Measurements from ENCODE around the gene PARD6B. TPM values are rescaled to one million over a fixed set of nuclear protein-coding genes. Genes with fewer than 3 reads are reported as not detected.
"Not testable (repeated sequence)": the region's sequence is repeated elsewhere in the genome, so short reads cannot be mapped to it uniquely, and the experiment has no call there.

Gene PARD6B
- polyA plus RNA-seq, 1 donor, result 10.9 TPM

DNA sequence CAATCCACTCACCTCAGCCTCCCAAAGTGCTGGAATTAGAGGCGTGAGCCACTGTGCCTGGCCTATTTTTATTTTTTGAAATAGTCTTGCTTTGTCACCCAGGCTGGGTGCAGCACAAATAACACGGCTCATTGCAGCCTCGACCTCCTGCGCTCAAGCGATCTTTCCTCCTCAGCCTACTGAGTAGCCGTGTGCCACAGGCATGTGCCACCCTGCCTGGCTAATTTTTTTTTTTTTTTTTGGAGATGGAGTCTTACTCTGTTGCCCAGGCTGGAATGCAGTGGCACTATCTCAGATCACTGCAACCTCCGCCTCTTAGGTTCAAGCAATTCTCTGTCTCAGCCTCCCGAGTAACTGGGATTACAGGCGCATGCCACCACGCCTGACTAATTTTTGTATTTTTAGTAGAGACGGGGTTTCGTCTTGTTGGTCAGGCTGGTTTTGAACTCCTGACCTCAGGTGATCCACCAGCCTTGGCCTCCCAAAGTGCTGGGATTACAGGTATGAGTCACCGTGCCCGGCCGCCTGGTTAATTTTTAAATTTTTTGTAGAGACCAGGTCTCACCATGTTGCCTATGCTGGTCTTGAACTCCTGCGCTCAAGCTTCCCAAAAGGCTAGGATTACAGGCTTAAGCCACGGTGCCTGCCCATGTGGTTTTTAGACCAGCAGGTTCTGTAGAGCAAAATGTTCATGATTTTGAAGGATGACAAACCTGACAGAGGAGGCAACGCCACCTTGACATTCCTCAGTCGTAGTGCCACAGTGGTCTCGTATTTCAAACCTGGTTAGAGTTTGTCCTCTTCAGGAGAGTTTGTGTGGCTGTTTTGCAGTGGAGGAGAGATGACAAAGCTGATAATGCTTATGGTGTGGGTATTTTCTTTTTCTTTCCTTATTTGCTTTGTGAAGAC is 32.4 kb downstream of the PARD6B start:
- no CpG with 5 or more reads among the region's 20 CpGs for WGBS (ENCODE audit: insufficient coverage, low lambda C conversion rate)
- not testable (repeated sequence) for H3K36me3 ChIP-seq (ENCODE audit: control insufficient read depth, insufficient read depth, low read length); H3K27me3 ChIP-seq (ENCODE audit: control insufficient read depth, insufficient read depth, low read length); H3K9me3 ChIP-seq (ENCODE audit: control insufficient read depth, low read depth, low read length); H3K4me3 ChIP-seq (ENCODE audit: low read length)
- peak in 1 of 2 donors; percentile 24 for DNase-seq
- H3K4me1 ChIP-seq (ENCODE audit: control insufficient read depth, insufficient read depth, low read length), result peaks cover 25% of the 10 kb centered on the region
- H3K27ac ChIP-seq (ENCODE audit: low read length), result peak overlapping the region; percentile 40

DNA sequence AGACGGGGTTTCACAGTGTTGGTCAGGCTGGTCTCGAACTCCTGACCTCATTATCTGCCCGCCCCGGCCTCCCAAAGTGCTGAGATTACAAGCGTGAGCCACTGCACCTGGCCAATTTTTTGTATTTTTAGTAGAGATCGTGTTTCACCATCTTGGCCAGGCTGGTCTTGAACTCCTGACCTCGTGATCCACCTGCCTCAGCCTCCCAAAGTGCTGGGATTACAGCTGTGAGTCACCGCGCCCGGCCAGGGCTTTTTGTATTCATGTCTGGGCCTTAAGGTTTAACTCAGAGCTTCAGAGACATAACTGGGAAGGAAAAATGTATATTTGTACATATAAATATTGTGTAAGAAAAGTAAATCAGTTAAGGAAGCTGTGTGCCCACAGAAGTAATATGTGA is 33.9 kb downstream of the PARD6B start:
- no CpG with 5 or more reads among the region's 10 CpGs for whole genome bisulfite sequencing (ENCODE audit: insufficient coverage, low lambda C conversion rate)
- H3K4me3 ChIP-seq (ENCODE audit: low read length); H3K27ac ChIP-seq (ENCODE audit: low read length); H3K9me3 ChIP-seq (ENCODE audit: control insufficient read depth, low read depth, low read length); H3K27me3 ChIP-seq (ENCODE audit: control insufficient read depth, insufficient read depth, low read length); H3K36me3 ChIP-seq (ENCODE audit: control insufficient read depth, insufficient read depth, low read length); DNase-seq: not testable (repeated sequence)
- peaks cover 25% of the 10 kb centered on the region for H3K4me1 ChIP-seq (ENCODE audit: control insufficient read depth, insufficient read depth, low read length)

- 87% methylated on average over 3 of the region's 3 CpGs for WGBS (ENCODE audit: insufficient coverage, low lambda C conversion rate)
- no peaks in the 10 kb centered on the region for H3K9me3 ChIP-seq (ENCODE audit: control insufficient read depth, low read depth, low read length)
- H3K27me3 ChIP-seq (ENCODE audit: control insufficient read depth, insufficient read depth, low read length), result no peaks in the 10 kb centered on the region
- H3K4me3 ChIP-seq (ENCODE audit: low read length), result no peak overlapping the region
- H3K36me3 ChIP-seq (ENCODE audit: control insufficient read depth, insufficient read depth, low read length), result no peaks in the 10 kb centered on the region
- DNase-seq, result no peak
- peaks cover 25% of the 10 kb centered on the region for H3K4me1 ChIP-seq (ENCODE audit: control insufficient read depth, insufficient read depth, low read length)
- no peak overlapping the region for H3K27ac ChIP-seq (ENCODE audit: low read length)
Observed at GRCh38 chr20:50765674-50766073, 34.3 kb downstream of the PARD6B start.

GRCh38 chr20:50766955-50767809 is 35.8 kb downstream of the PARD6B start:
- H3K27ac ChIP-seq (ENCODE audit: low read length); H3K36me3 ChIP-seq (ENCODE audit: control insufficient read depth, insufficient read depth, low read length); H3K4me3 ChIP-seq (ENCODE audit: low read length); DNase-seq; H3K9me3 ChIP-seq (ENCODE audit: control insufficient read depth, low read depth, low read length); H3K27me3 ChIP-seq (ENCODE audit: control insufficient read depth, insufficient read depth, low read length): not testable (repeated sequence)
- WGBS (ENCODE audit: insufficient coverage, low lambda C conversion rate), result no CpG with 5 or more reads among the region's 10 CpGs
- peaks cover 21% of the 10 kb centered on the region for H3K4me1 ChIP-seq (ENCODE audit: control insufficient read depth, insufficient read depth, low read length)

- DNase-seq; H3K27ac ChIP-seq (ENCODE audit: low read length); H3K4me3 ChIP-seq (ENCODE audit: low read length); H3K36me3 ChIP-seq (ENCODE audit: control insufficient read depth, insufficient read depth, low read length); H3K9me3 ChIP-seq (ENCODE audit: control insufficient read depth, low read depth, low read length); H3K4me1 ChIP-seq (ENCODE audit: control insufficient read depth, insufficient read depth, low read length); H3K27me3 ChIP-seq (ENCODE audit: control insufficient read depth, insufficient read depth, low read length): not testable (repeated sequence)
- no CpG with 5 or more reads among the region's 7 CpGs for WGBS (ENCODE audit: insufficient coverage, low lambda C conversion rate)
Observed at GRCh38 chr20:50768991-50769390, 37.6 kb downstream of the PARD6B start.

DNA sequence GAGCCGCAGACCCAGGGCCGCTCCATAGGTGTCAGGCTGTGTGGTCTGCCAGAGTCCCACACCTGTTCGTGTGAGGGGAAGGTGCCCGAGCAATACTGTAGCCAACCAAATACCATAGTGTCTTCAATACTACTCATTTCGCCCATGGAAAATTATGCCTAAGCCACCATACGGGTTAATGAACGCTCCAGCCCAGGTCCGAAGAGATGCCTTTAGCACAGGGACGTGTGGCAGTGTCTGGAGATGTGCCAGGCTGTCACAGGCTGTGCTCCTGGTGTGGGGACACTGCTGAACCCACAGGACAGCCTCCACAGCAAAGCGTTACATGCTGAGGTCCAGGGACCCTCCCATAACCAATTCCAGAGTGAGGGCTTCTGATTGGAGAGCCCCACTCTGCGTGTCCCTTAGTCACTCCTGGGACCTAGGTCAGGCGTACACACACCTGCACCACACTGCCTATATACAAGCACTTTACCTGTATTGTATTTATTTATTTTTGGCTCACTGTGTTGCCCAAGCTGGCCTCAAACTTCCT is 38.2 kb downstream of the PARD6B start:
- WGBS (ENCODE audit: insufficient coverage, low lambda C conversion rate), result no CpG with 5 or more reads among the region's 12 CpGs
- not testable (repeated sequence) for H3K4me3 ChIP-seq (ENCODE audit: low read length); DNase-seq; H3K9me3 ChIP-seq (ENCODE audit: control insufficient read depth, low read depth, low read length); H3K36me3 ChIP-seq (ENCODE audit: control insufficient read depth, insufficient read depth, low read length); H3K27ac ChIP-seq (ENCODE audit: low read length); H3K4me1 ChIP-seq (ENCODE audit: control insufficient read depth, insufficient read depth, low read length); H3K27me3 ChIP-seq (ENCODE audit: control insufficient read depth, insufficient read depth, low read length)

DNA sequence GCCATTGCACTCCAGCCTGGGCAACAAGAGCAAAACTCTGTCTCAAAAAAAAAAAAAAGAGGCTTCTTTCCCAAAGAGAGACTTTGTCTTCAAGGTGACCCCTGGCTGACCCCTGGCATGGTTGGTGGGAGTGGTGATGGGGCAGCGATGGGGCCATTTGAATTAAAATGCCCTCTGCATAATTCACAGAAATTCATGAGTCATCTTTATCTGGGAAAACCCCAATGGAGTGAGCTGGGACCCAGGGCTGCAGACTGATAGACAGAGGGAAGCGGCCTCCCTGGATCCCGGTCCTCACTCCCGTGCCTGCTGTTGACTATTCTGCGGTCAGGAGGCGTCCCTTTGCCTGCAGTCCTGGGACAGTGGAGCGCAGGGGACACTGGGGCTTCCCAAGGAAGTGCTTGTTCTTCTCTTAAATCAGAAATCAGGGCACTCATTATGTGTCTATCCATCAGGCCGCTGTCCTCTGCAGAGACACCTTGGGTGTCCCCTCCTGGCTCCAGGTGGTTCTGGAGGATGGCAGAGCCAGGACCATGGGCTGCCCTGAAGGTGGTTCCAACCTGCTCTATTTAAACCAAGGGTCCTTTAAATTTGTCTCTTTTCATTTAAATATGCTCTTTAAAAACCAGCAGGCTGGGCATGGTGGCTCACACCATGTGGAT is 40.2 kb downstream of the PARD6B start:
- whole genome bisulfite sequencing (ENCODE audit: insufficient coverage, low lambda C conversion rate), result no CpG with 5 or more reads among the region's 8 CpGs
- not testable (repeated sequence) for H3K9me3 ChIP-seq (ENCODE audit: control insufficient read depth, low read depth, low read length); H3K4me1 ChIP-seq (ENCODE audit: control insufficient read depth, insufficient read depth, low read length); DNase-seq; H3K27me3 ChIP-seq (ENCODE audit: control insufficient read depth, insufficient read depth, low read length); H3K27ac ChIP-seq (ENCODE audit: low read length); H3K36me3 ChIP-seq (ENCODE audit: control insufficient read depth, insufficient read depth, low read length); H3K4me3 ChIP-seq (ENCODE audit: low read length)

GRCh38 chr20:50772420-50773185 is 41.2 kb downstream of the PARD6B start:
- no peak for DNase-seq
- no peaks in the 10 kb centered on the region for H3K9me3 ChIP-seq (ENCODE audit: control insufficient read depth, low read depth, low read length)
- H3K4me1 ChIP-seq (ENCODE audit: control insufficient read depth, insufficient read depth, low read length), result peaks cover 4% of the 10 kb centered on the region
- H3K27ac ChIP-seq (ENCODE audit: low read length), result no peak overlapping the region
- no peaks in the 10 kb centered on the region for H3K27me3 ChIP-seq (ENCODE audit: control insufficient read depth, insufficient read depth, low read length)
- H3K4me3 ChIP-seq (ENCODE audit: low read length), result no peak overlapping the region
- no peaks in the 10 kb centered on the region for H3K36me3 ChIP-seq (ENCODE audit: control insufficient read depth, insufficient read depth, low read length)
- WGBS (ENCODE audit: insufficient coverage, low lambda C conversion rate), result 100% methylated on average over 1 of the region's 5 CpGs

- H3K36me3 ChIP-seq (ENCODE audit: control insufficient read depth, insufficient read depth, low read length), result no peaks in the 10 kb centered on the region
- DNase-seq, result no peak
- H3K27me3 ChIP-seq (ENCODE audit: control insufficient read depth, insufficient read depth, low read length), result no peaks in the 10 kb centered on the region
- no peaks in the 10 kb centered on the region for H3K4me1 ChIP-seq (ENCODE audit: control insufficient read depth, insufficient read depth, low read length)
- no peaks in the 10 kb centered on the region for H3K9me3 ChIP-seq (ENCODE audit: control insufficient read depth, low read depth, low read length)
- no peak overlapping the region for H3K27ac ChIP-seq (ENCODE audit: low read length)
- H3K4me3 ChIP-seq (ENCODE audit: low read length), result no peak overlapping the region
- no CpG with 5 or more reads among the region's 3 CpGs for WGBS (ENCODE audit: insufficient coverage, low lambda C conversion rate)
Observed at GRCh38 chr20:50774515-50774914, 43.1 kb downstream of the PARD6B start.
